WTC11 (cell line): ENCODE results near the gene COL1A1. TPM values are rescaled to one million over a fixed set of nuclear protein-coding genes. Genes with fewer than 3 reads are reported as not detected.
A peak's percentile ranks its signal among the peaks of the same experiment; 100 is the strongest.

Source experiments
- ATAC-seq: fragments of 200-7000 bp; cut with Tn5 transposase; 2 replicates; pipeline ENCODE4 v1.10.0; 2021; ENCODE audit warnings: mild to moderate bottlenecking, moderate library complexity
- CTCF ChIA-PET: fragments of 300-600 bp; sonication (Branson Sonifier 250); formaldehyde crosslinking; loops from one replicate; lab custom pipeline; 2021; ENCODE audit warnings: antibody characterized with exemption; lab: Charles Lee
- POLR2A ChIA-PET: fragments of 350-600 bp; sonication (Branson Sonifier 250); formaldehyde crosslinking; loops from one replicate; lab custom pipeline; 2021; ENCODE audit warnings: antibody characterized with exemption; lab: Charles Lee
- DNase-seq: peaks from one replicate; pipeline ENCODE4 v3.0.0; 2021; ENCODE audit warnings: low spot score
- H3K27ac Mint-ChIP-seq: 2 replicates; pipeline ENCODE4 v1.8.0; 2021; ENCODE audit warnings: mixed read lengths
- H3K27me3 Mint-ChIP-seq: 2 replicates; pipeline ENCODE4 v1.8.0; 2021; ENCODE audit warnings: low read depth, mild to moderate bottlenecking, moderate library complexity, mixed read lengths
- H3K36me3 Mint-ChIP-seq: 2 replicates; pipeline ENCODE4 v1.8.0; 2021; ENCODE audit warnings: mixed read lengths
- H3K4me1 Mint-ChIP-seq: 2 replicates; pipeline ENCODE4 v1.8.0; 2022; ENCODE audit warnings: mixed read lengths
- H3K4me3 Mint-ChIP-seq: 2 replicates; pipeline ENCODE4 v1.8.0; 2021; ENCODE audit warnings: mild to moderate bottlenecking, moderate library complexity, mixed read lengths
- H3K9me3 Mint-ChIP-seq: 2 replicates; pipeline ENCODE4 v1.8.0; 2021; ENCODE audit warnings: mixed read lengths
- AR ChIP-seq: fragments of 250-450 bp; sonication (Bioruptor Pico); IDR thresholded peaks from 2 replicates; pipeline ENCODE4 v1.9.0; 2021; ENCODE audit warnings: mild to moderate bottlenecking
- CBFB ChIP-seq: sonication (generic); formaldehyde crosslinking; IDR thresholded peaks from 2 replicates; pipeline ENCODE4 v1.8.1; 2022; ENCODE audit warnings: mild to moderate bottlenecking, low read depth, missing genetic modification reagents
- CTCF ChIP-seq: fragments of 200-600 bp; IDR thresholded peaks from 2 replicates; pipeline ENCODE4 v1.8.0; 2022; ENCODE audit warnings: antibody characterized with exemption
- ETV6 ChIP-seq: sonication (generic); formaldehyde crosslinking; IDR thresholded peaks from 2 replicates; pipeline ENCODE4 v1.8.1; 2022; ENCODE audit warnings: mild to moderate bottlenecking, missing genetic modification reagents
- GABPB1 ChIP-seq: sonication (generic); formaldehyde crosslinking; IDR thresholded peaks from 2 replicates; pipeline ENCODE4 v1.8.1; 2023; ENCODE audit warnings: mild to moderate bottlenecking, missing genetic modification reagents
- HMGXB4 ChIP-seq: sonication (generic); formaldehyde crosslinking; IDR thresholded peaks from 2 replicates; pipeline ENCODE4 v1.8.1; 2023; ENCODE audit warnings: mild to moderate bottlenecking, moderate library complexity, missing genetic modification reagents
- SP1 ChIP-seq: sonication (generic); formaldehyde crosslinking; conservative IDR thresholded peaks from 2 replicates; pipeline ENCODE4 v1.8.1; 2022; ENCODE audit warnings: missing genetic modification reagents
- TEAD1 ChIP-seq: sonication (generic); formaldehyde crosslinking; IDR thresholded peaks from 2 replicates; pipeline ENCODE4 v1.8.0; 2022; ENCODE audit warnings: mild to moderate bottlenecking, missing genetic modification reagents
- USF1 ChIP-seq: sonication (generic); formaldehyde crosslinking; IDR thresholded peaks from 2 replicates; pipeline ENCODE4 v1.8.0; 2022; ENCODE audit warnings: mild to moderate bottlenecking, missing genetic modification reagents
- ZBTB43 ChIP-seq: sonication (generic); formaldehyde crosslinking; IDR thresholded peaks from 2 replicates; pipeline ENCODE4 v1.8.1; 2023; ENCODE audit warnings: mild to moderate bottlenecking, missing genetic modification reagents
- total RNA-seq: library from RNA; stranded (reverse); gene quantifications from 3 replicates; pipeline ENCODE4 v1.2.3, GENCODE V29; 2021
- TF ChIP-seq, protein P1 (sequence below): sonication (generic); formaldehyde crosslinking; IDR thresholded peaks from 2 replicates; pipeline ENCODE4 v1.8.0; 2022; ENCODE audit warnings: missing genetic modification reagents
- TF ChIP-seq, protein P2 (sequence below): fragments of 250-450 bp; sonication (Bioruptor Pico); IDR thresholded peaks from 2 replicates; pipeline ENCODE4 v1.8.0; 2021; ENCODE audit warnings: mild to moderate bottlenecking
- TF ChIP-seq, protein P3 (sequence below): sonication (generic); formaldehyde crosslinking; IDR thresholded peaks from 2 replicates; pipeline ENCODE4 v1.8.1; 2023; ENCODE audit warnings: mild to moderate bottlenecking, missing genetic modification reagents, moderate library complexity
- TF ChIP-seq, protein P4 (sequence below): sonication (generic); formaldehyde crosslinking; IDR thresholded peaks from 2 replicates; pipeline ENCODE4 v1.8.0; 2023; ENCODE audit warnings: mild to moderate bottlenecking, missing genetic modification reagents

COL1A1 gene
- total RNA-seq, 1 experiment from 2014 or later = 52.1 TPM

GRCh38 chr17:50203086-50203485 lies 1.7 kb upstream of the COL1A1 start (continued):
- no peak for TF ChIP-seq AR
- no peak for TF ChIP-seq USF1 (CRISPR knock-in tag)
- no peak for TF ChIP-seq TEAD1
- no peak for TF ChIP-seq CBFB (CRISPR knock-in tag)
- no peak for TF ChIP-seq ZBTB43 (CRISPR knock-in tag)

GRCh38 chr17:50200457-50201275 lies 765 bp downstream of the COL1A1 start:
- DNase-seq = peak; percentile 92
- ChIA-PET CTCF (interaction anchor here (0.6 to 15.3 kb wide), 70 partner anchors 12 to 425 kb away, joined by 3 to 514 read pairs (median 5); partner anchors contain the start of genes ITGA3, LRRC59, PPP1R9B and SAMD14), POLR2A (interaction anchor here (1.0 to 2.6 kb wide), 5 partner anchors 12 to 97 kb away, joined by 4 to 15 read pairs (median 7); no protein-coding TSS in a partner anchor)
- H3K4me1 Mint-ChIP-seq = peaks cover 23% of the 10 kb centered on the region
- H3K4me3 Mint-ChIP-seq = peak overlapping the region; percentile 86
- H3K27ac Mint-ChIP-seq = no peak overlapping the region
- peak; percentile 72 for ATAC-seq
- no peaks in the 10 kb centered on the region; the same call in 1 of the 2 replicates for H3K36me3 Mint-ChIP-seq
- H3K9me3 Mint-ChIP-seq = no peaks in the 10 kb centered on the region
- peaks cover 54% of the 10 kb centered on the region for H3K27me3 Mint-ChIP-seq
- TF ChIP-seq, protein P1, sequence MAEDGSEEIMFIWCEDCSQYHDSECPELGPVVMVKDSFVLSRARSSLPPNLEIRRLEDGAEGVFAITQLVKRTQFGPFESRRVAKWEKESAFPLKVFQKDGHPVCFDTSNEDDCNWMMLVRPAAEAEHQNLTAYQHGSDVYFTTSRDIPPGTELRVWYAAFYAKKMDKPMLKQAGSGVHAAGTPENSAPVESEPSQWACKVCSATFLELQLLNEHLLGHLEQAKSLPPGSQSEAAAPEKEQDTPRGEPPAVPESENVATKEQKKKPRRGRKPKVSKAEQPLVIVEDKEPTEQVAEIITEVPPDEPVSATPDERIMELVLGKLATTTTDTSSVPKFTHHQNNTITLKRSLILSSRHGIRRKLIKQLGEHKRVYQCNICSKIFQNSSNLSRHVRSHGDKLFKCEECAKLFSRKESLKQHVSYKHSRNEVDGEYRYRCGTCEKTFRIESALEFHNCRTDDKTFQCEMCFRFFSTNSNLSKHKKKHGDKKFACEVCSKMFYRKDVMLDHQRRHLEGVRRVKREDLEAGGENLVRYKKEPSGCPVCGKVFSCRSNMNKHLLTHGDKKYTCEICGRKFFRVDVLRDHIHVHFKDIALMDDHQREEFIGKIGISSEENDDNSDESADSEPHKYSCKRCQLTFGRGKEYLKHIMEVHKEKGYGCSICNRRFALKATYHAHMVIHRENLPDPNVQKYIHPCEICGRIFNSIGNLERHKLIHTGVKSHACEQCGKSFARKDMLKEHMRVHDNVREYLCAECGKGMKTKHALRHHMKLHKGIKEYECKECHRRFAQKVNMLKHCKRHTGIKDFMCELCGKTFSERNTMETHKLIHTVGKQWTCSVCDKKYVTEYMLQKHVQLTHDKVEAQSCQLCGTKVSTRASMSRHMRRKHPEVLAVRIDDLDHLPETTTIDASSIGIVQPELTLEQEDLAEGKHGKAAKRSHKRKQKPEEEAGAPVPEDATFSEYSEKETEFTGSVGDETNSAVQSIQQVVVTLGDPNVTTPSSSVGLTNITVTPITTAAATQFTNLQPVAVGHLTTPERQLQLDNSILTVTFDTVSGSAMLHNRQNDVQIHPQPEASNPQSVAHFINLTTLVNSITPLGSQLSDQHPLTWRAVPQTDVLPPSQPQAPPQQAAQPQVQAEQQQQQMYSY (CRISPR knock-in tag) = peak; percentile 36; the same call in 1 of the 2 replicates
- peak; percentile 30; the same call in 1 of the 2 replicates for TF ChIP-seq SP1 (CRISPR knock-in tag)
- TF ChIP-seq ETV6 (CRISPR knock-in tag) = 0 out of 2 replicates have a peak, but pooled peaks have one; percentile 5
- TF ChIP-seq, protein P2, sequence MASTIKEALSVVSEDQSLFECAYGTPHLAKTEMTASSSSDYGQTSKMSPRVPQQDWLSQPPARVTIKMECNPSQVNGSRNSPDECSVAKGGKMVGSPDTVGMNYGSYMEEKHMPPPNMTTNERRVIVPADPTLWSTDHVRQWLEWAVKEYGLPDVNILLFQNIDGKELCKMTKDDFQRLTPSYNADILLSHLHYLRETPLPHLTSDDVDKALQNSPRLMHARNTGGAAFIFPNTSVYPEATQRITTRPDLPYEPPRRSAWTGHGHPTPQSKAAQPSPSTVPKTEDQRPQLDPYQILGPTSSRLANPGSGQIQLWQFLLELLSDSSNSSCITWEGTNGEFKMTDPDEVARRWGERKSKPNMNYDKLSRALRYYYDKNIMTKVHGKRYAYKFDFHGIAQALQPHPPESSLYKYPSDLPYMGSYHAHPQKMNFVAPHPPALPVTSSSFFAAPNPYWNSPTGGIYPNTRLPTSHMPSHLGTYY (CRISPR knock-in tag) = no peak
- TF ChIP-seq CTCF = peak; percentile 100
- 0 out of 2 replicates have a peak, but pooled peaks have one; percentile 16 for TF ChIP-seq HMGXB4 (CRISPR knock-in tag)
- TF ChIP-seq, protein P3, sequence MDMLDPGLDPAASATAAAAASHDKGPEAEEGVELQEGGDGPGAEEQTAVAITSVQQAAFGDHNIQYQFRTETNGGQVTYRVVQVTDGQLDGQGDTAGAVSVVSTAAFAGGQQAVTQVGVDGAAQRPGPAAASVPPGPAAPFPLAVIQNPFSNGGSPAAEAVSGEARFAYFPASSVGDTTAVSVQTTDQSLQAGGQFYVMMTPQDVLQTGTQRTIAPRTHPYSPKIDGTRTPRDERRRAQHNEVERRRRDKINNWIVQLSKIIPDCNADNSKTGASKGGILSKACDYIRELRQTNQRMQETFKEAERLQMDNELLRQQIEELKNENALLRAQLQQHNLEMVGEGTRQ (CRISPR knock-in tag) = no peak
- TF ChIP-seq GABPB1 (CRISPR knock-in tag) = peak; percentile 25; the same call in 1 of the 2 replicates
- TF ChIP-seq, protein P4, sequence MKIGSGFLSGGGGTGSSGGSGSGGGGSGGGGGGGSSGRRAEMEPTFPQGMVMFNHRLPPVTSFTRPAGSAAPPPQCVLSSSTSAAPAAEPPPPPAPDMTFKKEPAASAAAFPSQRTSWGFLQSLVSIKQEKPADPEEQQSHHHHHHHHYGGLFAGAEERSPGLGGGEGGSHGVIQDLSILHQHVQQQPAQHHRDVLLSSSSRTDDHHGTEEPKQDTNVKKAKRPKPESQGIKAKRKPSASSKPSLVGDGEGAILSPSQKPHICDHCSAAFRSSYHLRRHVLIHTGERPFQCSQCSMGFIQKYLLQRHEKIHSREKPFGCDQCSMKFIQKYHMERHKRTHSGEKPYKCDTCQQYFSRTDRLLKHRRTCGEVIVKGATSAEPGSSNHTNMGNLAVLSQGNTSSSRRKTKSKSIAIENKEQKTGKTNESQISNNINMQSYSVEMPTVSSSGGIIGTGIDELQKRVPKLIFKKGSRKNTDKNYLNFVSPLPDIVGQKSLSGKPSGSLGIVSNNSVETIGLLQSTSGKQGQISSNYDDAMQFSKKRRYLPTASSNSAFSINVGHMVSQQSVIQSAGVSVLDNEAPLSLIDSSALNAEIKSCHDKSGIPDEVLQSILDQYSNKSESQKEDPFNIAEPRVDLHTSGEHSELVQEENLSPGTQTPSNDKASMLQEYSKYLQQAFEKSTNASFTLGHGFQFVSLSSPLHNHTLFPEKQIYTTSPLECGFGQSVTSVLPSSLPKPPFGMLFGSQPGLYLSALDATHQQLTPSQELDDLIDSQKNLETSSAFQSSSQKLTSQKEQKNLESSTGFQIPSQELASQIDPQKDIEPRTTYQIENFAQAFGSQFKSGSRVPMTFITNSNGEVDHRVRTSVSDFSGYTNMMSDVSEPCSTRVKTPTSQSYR (CRISPR knock-in tag) = 0 out of 2 replicates have a peak, but pooled peaks have one; percentile 42
